HEK293 (cell line): ENCODE data around the gene PER1.
A peak's percentile ranks its signal among the peaks of the same experiment; 100 is the strongest.

Source experiments
- CTCF ChIA-PET: fragments of 350-600 bp; formaldehyde crosslinking; extraction: SDS; loops from one replicate; lab custom pipeline; 2021; ENCODE audit warnings: antibody characterized with exemption; lab: Yijun Ruan, JAX
- POLR2A ChIA-PET: fragments of 300-600 bp; formaldehyde crosslinking; extraction: SDS; loops from one replicate; lab custom pipeline; 2020; ENCODE audit warnings: antibody characterized with exemption, inconsistent platforms; lab: Yijun Ruan, JAX
- H3K27ac ChIP-seq: fragments of 200-500 bp; sonication (Bioruptor generic); 2 replicates; pipeline ENCODE4 v1.5.1; 2014; ENCODE audit warnings: low read depth, low read length, control low read depth, inconsistent platforms; ENCODE audit errors: extremely low read depth
- H3K36me3 ChIP-seq, 2 experiments: fragments of 200-500 bp in 1 of 2; sonication (Bioruptor generic) in 1 of 2; 1 replicate in 1 of 2; 2 replicates in 1 of 2; pipeline ENCODE4 v1.5.1; 2014 to 2017; ENCODE audit warnings: inconsistent platforms in 2 of 2, low read length in 2 of 2; ENCODE audit not compliant: control insufficient read depth in 2 of 2, insufficient read depth in 1 of 2
- H3K4me1 ChIP-seq: fragments of 200-500 bp; sonication (Bioruptor generic); 2 replicates; pipeline ENCODE4 v1.5.1; 2014; ENCODE audit warnings: mild to moderate bottlenecking, low read length, inconsistent platforms; ENCODE audit not compliant: control insufficient read depth, insufficient read depth
- H3K4me3 ChIP-seq: 2 replicates; pipeline ENCODE4 v1.5.1; 2011; ENCODE audit warnings: low read depth, mild to moderate bottlenecking, control low read depth, low read length, moderate library complexity
- H3K9me3 ChIP-seq: fragments of 200-500 bp; sonication (Bioruptor generic); 2 replicates; pipeline ENCODE4 v1.5.1; 2014; ENCODE audit warnings: low read depth, low read length, inconsistent platforms; ENCODE audit not compliant: control insufficient read depth, insufficient read depth
- GLIS1 ChIP-seq: fragments of 450-650 bp; formaldehyde crosslinking; IDR thresholded peaks from 2 replicates; pipeline ENCODE4 v1.5.1; 2016; ENCODE audit warnings: missing biosample characterization, missing genetic modification characterization
- OSR2 ChIP-seq: fragments of 450-650 bp; formaldehyde crosslinking; IDR thresholded peaks from 2 replicates; pipeline ENCODE4 v1.5.1; 2016; ENCODE audit warnings: missing biosample characterization, missing genetic modification characterization
- ZBTB20 ChIP-seq: fragments of 450-650 bp; formaldehyde crosslinking; IDR thresholded peaks from 2 replicates; pipeline ENCODE4 v1.5.1; 2016; ENCODE audit warnings: missing biosample characterization, missing genetic modification characterization
- ZNF324 ChIP-seq: fragments of 450-650 bp; formaldehyde crosslinking; IDR thresholded peaks from 2 replicates; pipeline ENCODE4 v1.5.1; 2016; ENCODE audit warnings: missing biosample characterization, missing genetic modification characterization
- ZNF426 ChIP-seq: fragments of 450-650 bp; formaldehyde crosslinking; IDR thresholded peaks from 2 replicates; pipeline ENCODE4 v1.5.1; 2017; ENCODE audit warnings: missing biosample characterization, missing genetic modification characterization, mild to moderate bottlenecking, inconsistent platforms, moderate library complexity
- ZNF514 ChIP-seq: fragments of 450-650 bp; formaldehyde crosslinking; IDR thresholded peaks from 2 replicates; pipeline ENCODE4 v1.5.1; 2016; ENCODE audit warnings: missing biosample characterization, missing genetic modification characterization
- ZNF777 ChIP-seq: fragments of 450-650 bp; formaldehyde crosslinking; IDR thresholded peaks from 2 replicates; pipeline ENCODE4 v1.5.1; 2017; ENCODE audit warnings: missing biosample characterization, missing genetic modification characterization, borderline replicate concordance
- ZNF792 ChIP-seq: fragments of 450-650 bp; formaldehyde crosslinking; IDR thresholded peaks from 2 replicates; pipeline ENCODE4 v1.5.1; 2016; ENCODE audit warnings: missing biosample characterization, missing genetic modification characterization
- TF ChIP-seq, protein P1 (sequence below): fragments of 450-650 bp; formaldehyde crosslinking; IDR thresholded peaks from 2 replicates; pipeline ENCODE4 v1.5.1; 2016; ENCODE audit warnings: missing biosample characterization, missing genetic modification characterization
- TF ChIP-seq, protein P2 (sequence below): fragments of 450-650 bp; formaldehyde crosslinking; IDR thresholded peaks from 2 replicates; pipeline ENCODE4 v1.5.1; 2016; ENCODE audit warnings: missing biosample characterization, missing genetic modification characterization
- TF ChIP-seq, protein P3 (sequence below): fragments of 450-650 bp; formaldehyde crosslinking; IDR thresholded peaks from 2 replicates; pipeline ENCODE4 v1.5.1; 2017; ENCODE audit warnings: missing biosample characterization, missing genetic modification characterization
- TF ChIP-seq, protein P4 (sequence below): fragments of 450-650 bp; formaldehyde crosslinking; conservative IDR thresholded peaks from 2 replicates; pipeline ENCODE4 v1.5.1; 2016; ENCODE audit warnings: low read depth, missing biosample characterization, missing genetic modification characterization
- TF ChIP-seq, protein P5 (sequence below): fragments of 450-650 bp; formaldehyde crosslinking; IDR thresholded peaks from 2 replicates; pipeline ENCODE4 v1.5.1; 2017; ENCODE audit warnings: missing biosample characterization, missing genetic modification characterization

The PER1 gene

DNA sequence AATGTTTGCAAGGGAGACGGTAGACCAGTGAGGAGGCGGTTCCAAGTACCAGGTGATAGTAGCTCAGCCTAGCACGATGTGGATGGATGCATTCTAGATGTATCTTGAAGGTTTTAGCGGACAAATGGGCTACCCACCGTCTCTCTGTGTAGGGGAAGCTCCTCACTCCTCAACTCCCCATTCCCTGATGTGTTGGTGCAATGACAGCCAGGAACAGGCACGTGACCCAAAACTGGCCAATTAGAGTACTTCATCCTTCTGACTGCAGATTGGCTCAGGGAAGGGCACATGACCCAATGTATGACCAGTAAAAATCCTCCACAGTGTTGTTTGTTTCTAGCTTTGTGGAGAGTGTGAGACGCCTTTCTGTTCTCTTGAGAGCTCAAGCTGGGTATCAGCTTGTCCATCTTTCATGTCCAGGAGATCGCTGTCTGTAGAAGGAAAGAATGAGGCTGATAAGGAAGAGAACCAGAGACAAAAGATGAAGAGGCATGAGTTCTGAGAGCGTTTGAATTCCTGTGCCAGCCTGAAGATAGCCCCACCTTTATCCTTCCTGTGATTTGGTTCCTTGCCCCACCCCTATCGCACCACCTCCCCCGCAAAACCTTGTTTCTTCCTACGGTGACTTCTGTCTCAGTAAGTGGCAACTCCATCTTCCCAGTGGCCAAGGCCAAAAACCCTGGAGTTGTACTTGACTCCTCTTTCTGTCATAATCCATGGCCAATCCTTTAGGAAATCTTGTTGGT lies 40.0 kb upstream of the PER1 start (continued):
- TF ChIP-seq OSR2 (tag by site-specific recombination) (0 out of 2 replicates have a peak, but pooled peaks have one; percentile 35), ZNF777 (tag by site-specific recombination) (no peak)
- TF ChIP-seq, protein P1, sequence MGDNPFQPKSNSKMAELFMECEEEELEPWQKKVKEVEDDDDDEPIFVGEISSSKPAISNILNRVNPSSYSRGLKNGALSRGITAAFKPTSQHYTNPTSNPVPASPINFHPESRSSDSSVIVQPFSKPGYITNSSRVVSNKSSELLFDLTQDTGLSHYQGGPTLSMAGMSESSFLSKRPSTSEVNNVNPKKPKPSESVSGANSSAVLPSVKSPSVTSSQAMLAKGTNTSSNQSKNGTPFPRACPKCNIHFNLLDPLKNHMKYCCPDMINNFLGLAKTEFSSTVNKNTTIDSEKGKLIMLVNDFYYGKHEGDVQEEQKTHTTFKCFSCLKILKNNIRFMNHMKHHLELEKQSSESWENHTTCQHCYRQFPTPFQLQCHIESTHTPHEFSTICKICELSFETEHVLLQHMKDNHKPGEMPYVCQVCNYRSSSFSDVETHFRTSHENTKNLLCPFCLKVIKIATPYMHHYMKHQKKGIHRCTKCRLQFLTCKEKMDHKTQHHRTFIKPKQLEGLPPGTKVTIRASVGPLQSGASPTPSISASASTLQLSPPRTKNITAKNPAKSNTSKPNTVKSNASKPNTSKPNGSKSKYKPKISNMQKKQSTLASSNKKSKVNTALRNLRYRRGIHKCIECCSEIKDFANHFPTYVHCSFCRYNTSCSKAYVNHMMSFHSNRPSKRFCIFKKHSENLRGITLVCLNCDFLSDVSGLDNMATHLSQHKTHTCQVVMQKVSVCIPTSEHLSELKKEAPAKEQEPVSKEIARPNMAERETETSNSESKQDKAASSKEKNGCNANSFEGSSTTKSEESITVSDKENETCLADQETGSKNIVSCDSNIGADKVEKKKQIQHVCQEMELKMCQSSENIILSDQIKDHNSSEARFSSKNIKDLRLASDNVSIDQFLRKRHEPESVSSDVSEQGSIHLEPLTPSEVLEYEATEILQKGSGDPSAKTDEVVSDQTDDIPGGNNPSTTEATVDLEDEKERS = no peak

DNA sequence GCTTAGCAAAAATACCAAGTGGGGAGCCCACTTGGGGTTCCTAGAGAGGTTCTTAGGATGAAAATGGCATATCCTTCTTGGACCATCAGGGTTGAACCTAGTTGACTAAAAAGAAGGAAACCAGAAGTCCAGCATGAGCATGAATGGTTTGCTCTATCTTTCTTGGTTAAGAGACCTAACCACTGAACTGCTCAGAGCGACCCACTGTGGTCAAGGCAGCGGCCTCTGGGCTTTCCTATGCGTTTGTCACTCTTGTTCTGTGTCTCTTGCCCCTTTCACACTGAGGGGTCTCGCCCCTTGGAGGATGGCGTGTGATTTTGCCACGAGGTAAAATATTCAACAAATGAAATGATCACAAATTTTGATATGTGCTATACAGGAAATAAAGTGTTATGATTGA lies 38.3 kb upstream of the PER1 start:
- Histone ChIP-seq H3K36me3 (no peaks in the 10 kb centered on the region), H3K27ac (no peak overlapping the region), H3K4me1 (peaks cover 13% of the 10 kb centered on the region), H3K9me3 (no peaks in the 10 kb centered on the region), H3K4me3 (no peak overlapping the region; the same call in 1 of the 2 replicates)
- POLR2A ChIA-PET = interaction anchor here (0.6 to 13.9 kb wide), 19 partner anchors 10 to 503 kb away, joined by 3 to 394 read pairs (median 5); partner anchors contain the start of genes AURKB, CTC1, SLC25A35 and TP53
- TF ChIP-seq, protein P2, sequence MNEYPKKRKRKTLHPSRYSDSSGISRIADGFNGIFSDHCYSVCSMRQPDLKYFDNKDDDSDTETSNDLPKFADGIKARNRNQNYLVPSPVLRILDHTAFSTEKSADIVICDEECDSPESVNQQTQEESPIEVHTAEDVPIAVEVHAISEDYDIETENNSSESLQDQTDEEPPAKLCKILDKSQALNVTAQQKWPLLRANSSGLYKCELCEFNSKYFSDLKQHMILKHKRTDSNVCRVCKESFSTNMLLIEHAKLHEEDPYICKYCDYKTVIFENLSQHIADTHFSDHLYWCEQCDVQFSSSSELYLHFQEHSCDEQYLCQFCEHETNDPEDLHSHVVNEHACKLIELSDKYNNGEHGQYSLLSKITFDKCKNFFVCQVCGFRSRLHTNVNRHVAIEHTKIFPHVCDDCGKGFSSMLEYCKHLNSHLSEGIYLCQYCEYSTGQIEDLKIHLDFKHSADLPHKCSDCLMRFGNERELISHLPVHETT (tag by site-specific recombination) = peak; percentile 4; the same call in 1 of the 2 replicates
- TF ChIP-seq ZNF514 (tag by site-specific recombination) = no peak
- CTCF ChIA-PET = interaction anchor here (0.6 to 1.1 kb wide), 6 partner anchors 15 to 1179 kb away, joined by 3 to 5 read pairs (median 4); partner anchors contain the start of gene TMEM107

DNA sequence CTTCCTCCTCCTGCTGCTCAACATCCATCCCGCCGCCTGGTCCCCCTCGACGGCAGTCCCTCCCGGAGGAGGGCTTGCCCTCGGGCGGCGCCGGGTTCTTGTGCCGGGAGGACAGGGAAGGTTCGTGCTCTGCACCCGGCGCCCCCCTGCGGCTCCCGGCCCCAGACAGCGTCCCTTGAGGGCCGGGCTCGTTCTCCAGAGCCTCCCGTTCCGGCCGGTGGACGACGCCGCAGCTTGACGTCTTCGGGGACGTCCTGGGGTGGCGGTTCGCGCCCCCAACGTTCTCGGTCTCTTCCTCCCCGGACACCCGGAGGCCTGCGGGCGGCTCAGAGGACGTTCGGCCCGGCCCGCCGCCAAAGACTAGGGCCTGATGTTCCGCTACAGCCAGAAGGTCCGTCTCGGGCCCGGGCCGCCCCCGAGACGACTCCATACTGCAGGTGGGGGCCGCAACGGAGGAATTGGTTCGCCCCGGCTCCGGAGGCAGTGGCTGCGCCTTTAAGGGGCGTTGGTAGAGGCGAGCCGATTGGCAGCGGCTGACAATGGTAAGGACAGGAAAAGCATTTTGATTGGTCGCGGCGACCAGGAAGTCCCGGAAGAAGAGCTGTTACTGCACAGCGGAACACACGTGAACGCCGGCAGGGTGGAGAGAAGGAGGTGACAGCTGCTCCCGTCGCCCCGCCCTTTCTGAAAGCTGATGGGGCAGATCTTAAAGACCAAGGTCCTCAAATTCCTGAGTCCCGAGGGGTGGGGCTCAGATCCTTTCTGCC lies 37.7 kb upstream of the PER1 start, which contains the start of gene BORCS6:
TSS of gene BORCS6 (minus strand) at position 470 of the 767 bp plus-strand sequence. CDS start at position 430, 40 bp downstream.
- POLR2A ChIA-PET = interaction anchor here (0.6 to 13.9 kb wide), 19 partner anchors 9 to 502 kb away, joined by 3 to 394 read pairs (median 4); partner anchors contain the start of genes AURKB, CTC1, SLC25A35 and TP53
- H3K36me3 ChIP-seq = no peaks in the 10 kb centered on the region
- CTCF ChIA-PET = interaction anchor here (0.5 to 1.1 kb wide), 8 partner anchors 14 to 1178 kb away, joined by 3 to 5 read pairs (median 4); partner anchors contain the start of gene TMEM107
- peak within 1 kb of the TSS; percentile 75 for H3K4me3 ChIP-seq
- no peaks in the 10 kb centered on the region for H3K9me3 ChIP-seq
- peaks cover 13% of the 10 kb centered on the region for H3K4me1 ChIP-seq
- H3K27ac ChIP-seq = peak within 1 kb of the TSS; percentile 75; the same call in 1 of the 2 replicates
- TF ChIP-seq, protein P3, sequence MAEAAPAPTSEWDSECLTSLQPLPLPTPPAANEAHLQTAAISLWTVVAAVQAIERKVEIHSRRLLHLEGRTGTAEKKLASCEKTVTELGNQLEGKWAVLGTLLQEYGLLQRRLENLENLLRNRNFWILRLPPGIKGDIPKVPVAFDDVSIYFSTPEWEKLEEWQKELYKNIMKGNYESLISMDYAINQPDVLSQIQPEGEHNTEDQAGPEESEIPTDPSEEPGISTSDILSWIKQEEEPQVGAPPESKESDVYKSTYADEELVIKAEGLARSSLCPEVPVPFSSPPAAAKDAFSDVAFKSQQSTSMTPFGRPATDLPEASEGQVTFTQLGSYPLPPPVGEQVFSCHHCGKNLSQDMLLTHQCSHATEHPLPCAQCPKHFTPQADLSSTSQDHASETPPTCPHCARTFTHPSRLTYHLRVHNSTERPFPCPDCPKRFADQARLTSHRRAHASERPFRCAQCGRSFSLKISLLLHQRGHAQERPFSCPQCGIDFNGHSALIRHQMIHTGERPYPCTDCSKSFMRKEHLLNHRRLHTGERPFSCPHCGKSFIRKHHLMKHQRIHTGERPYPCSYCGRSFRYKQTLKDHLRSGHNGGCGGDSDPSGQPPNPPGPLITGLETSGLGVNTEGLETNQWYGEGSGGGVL = peak; percentile 94
- TF ChIP-seq, protein P4, sequence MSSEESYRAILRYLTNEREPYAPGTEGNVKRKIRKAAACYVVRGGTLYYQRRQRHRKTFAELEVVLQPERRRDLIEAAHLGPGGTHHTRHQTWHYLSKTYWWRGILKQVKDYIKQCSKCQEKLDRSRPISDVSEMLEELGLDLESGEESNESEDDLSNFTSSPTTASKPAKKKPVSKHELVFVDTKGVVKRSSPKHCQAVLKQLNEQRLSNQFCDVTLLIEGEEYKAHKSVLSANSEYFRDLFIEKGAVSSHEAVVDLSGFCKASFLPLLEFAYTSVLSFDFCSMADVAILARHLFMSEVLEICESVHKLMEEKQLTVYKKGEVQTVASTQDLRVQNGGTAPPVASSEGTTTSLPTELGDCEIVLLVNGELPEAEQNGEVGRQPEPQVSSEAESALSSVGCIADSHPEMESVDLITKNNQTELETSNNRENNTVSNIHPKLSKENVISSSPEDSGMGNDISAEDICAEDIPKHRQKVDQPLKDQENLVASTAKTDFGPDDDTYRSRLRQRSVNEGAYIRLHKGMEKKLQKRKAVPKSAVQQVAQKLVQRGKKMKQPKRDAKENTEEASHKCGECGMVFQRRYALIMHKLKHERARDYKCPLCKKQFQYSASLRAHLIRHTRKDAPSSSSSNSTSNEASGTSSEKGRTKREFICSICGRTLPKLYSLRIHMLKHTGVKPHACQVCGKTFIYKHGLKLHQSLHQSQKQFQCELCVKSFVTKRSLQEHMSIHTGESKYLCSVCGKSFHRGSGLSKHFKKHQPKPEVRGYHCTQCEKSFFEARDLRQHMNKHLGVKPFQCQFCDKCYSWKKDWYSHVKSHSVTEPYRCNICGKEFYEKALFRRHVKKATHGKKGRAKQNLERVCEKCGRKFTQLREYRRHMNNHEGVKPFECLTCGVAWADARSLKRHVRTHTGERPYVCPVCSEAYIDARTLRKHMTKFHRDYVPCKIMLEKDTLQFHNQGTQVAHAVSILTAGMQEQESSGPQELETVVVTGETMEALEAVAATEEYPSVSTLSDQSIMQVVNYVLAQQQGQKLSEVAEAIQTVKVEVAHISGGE (tag by site-specific recombination) = peak; percentile 82
- peak; percentile 84 for TF ChIP-seq GLIS1
- TF ChIP-seq, protein P5, sequence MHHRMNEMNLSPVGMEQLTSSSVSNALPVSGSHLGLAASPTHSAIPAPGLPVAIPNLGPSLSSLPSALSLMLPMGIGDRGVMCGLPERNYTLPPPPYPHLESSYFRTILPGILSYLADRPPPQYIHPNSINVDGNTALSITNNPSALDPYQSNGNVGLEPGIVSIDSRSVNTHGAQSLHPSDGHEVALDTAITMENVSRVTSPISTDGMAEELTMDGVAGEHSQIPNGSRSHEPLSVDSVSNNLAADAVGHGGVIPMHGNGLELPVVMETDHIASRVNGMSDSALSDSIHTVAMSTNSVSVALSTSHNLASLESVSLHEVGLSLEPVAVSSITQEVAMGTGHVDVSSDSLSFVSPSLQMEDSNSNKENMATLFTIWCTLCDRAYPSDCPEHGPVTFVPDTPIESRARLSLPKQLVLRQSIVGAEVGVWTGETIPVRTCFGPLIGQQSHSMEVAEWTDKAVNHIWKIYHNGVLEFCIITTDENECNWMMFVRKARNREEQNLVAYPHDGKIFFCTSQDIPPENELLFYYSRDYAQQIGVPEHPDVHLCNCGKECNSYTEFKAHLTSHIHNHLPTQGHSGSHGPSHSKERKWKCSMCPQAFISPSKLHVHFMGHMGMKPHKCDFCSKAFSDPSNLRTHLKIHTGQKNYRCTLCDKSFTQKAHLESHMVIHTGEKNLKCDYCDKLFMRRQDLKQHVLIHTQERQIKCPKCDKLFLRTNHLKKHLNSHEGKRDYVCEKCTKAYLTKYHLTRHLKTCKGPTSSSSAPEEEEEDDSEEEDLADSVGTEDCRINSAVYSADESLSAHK (tag by site-specific recombination) = no peak
- TF ChIP-seq ZNF324 (tag by site-specific recombination) = 0 out of 2 replicates have a peak, but pooled peaks have one; percentile 50
- no peak for TF ChIP-seq ZNF426 (tag by site-specific recombination)
- 0 out of 2 replicates have a peak, but pooled peaks have one; percentile 10 for TF ChIP-seq ZNF792 (tag by site-specific recombination)
- peak; percentile 55; the same call in 1 of the 2 replicates for TF ChIP-seq ZBTB20 (tag by site-specific recombination)
